Activated naive CD8-positive, alpha-beta T cell treated with anti-CD3 and anti-CD28 coated beads, Interleukin-2, amount 50 U/mL, for 24 hours (primary cell): ENCODE results near the gene SLC5A12.

ENCODE experiments used
- ATAC-seq: fragments of 150-1000 bp; cut with Tn5 transposase; one replicate; pipeline ENCODE4 v1.10.0; 2021
- DNase-seq: peaks from one replicate; pipeline ENCODE4 v3.0.0; 2021
- H3K27ac Mint-ChIP-seq: one replicate; pipeline ENCODE4 v1.8.0; 2021; ENCODE audit warnings: mild to moderate bottlenecking, mixed read lengths
- H3K27me3 Mint-ChIP-seq: one replicate; pipeline ENCODE4 v1.8.0; 2021; ENCODE audit warnings: mixed read lengths
- H3K36me3 Mint-ChIP-seq: one replicate; pipeline ENCODE4 v1.8.0; 2021; ENCODE audit warnings: low read depth, mixed read lengths
- H3K4me1 Mint-ChIP-seq: one replicate; pipeline ENCODE4 v1.8.0; 2021; ENCODE audit warnings: mixed read lengths
- H3K4me3 Mint-ChIP-seq: one replicate; pipeline ENCODE4 v1.8.0; 2021; ENCODE audit warnings: mild to moderate bottlenecking, moderate library complexity, mixed read lengths
- H3K9me3 Mint-ChIP-seq: one replicate; pipeline ENCODE4 v1.8.0; 2021; ENCODE audit warnings: mixed read lengths

SLC5A12 gene

GRCh38 chr11:26703411-26704191 is 18.3 kb downstream of the SLC5A12 start:
- DNase-seq, result no peak
- Mint-ChIP-seq H3K27ac (no peak overlapping the region), H3K9me3 (peaks cover 4% of the 10 kb centered on the region), H3K27me3 (no peaks in the 10 kb centered on the region), H3K4me1 (no peaks in the 10 kb centered on the region), H3K4me3 (no peak overlapping the region), H3K36me3 (no peaks in the 10 kb centered on the region)
- ATAC-seq, result no peak

DNA sequence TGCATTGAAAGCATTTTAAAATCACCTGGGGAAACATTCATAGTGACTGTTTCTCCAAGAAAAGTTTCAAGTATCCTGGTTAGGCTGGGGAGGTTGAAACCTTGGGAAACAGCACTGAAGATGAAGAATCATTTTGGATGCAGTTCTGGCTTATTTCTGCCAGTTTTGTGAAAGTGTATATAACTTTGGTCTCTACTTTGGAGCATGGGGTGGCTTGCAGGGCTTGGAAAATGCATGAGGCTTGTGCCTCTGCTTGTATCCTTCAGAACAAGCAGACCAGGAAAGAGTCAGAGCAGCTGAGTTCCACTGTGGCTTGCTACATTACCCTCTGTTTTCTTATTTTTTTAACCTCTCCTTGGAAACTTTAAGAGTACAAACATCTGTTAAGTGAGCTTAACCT is 19.5 kb downstream of the SLC5A12 start:
- Mint-ChIP-seq H3K27ac (no peak overlapping the region), H3K36me3 (no peaks in the 10 kb centered on the region), H3K4me1 (no peaks in the 10 kb centered on the region), H3K27me3 (no peaks in the 10 kb centered on the region), H3K9me3 (peaks cover 3% of the 10 kb centered on the region), H3K4me3 (no peak overlapping the region)
- DNase-seq, result no peak
- no peak for ATAC-seq

GRCh38 chr11:26700574-26701235 is 21.2 kb downstream of the SLC5A12 start:
- Mint-ChIP-seq H3K27me3 (no peaks in the 10 kb centered on the region), H3K4me3 (no peak overlapping the region), H3K27ac (no peak overlapping the region), H3K36me3 (no peaks in the 10 kb centered on the region), H3K4me1 (no peaks in the 10 kb centered on the region), H3K9me3 (no peaks in the 10 kb centered on the region)
- DNase-seq (no peak), ATAC-seq (no peak)

DNA sequence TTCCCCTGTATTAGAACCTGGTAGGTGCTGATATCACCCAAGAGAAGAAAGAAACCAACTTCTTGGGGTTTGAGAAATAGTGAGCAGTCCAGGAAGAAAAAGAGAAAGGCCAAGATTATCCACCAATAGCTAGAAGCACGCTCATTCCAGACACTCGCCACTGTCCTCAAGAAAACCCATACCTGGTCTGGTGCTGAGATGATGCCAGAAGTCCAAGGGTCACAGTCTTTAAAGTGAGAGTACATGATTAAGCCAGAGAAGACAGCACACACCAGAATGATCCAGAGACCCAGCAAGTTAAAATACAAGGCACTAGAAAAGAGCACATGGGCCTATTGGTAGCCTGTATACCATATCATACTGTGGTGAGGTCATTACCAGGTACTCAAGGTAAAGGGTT is 23.6 kb downstream of the SLC5A12 start:
- no peaks in the 10 kb centered on the region for H3K9me3 Mint-ChIP-seq
- no peak for ATAC-seq

GRCh38 chr11:26696330-26696729 is 25.5 kb downstream of the SLC5A12 start:
- no peak for ATAC-seq
- Mint-ChIP-seq H3K4me1 (no peaks in the 10 kb centered on the region), H3K4me3 (no peak overlapping the region), H3K36me3 (no peaks in the 10 kb centered on the region), H3K9me3 (no peaks in the 10 kb centered on the region), H3K27ac (no peak overlapping the region), H3K27me3 (no peaks in the 10 kb centered on the region)
- no peak for DNase-seq

More for the DNA sequence above, 23.6 kb downstream of the SLC5A12 start:
- no peak for DNase-seq
- Mint-ChIP-seq H3K27me3 (no peaks in the 10 kb centered on the region), H3K4me3 (no peak overlapping the region), H3K4me1 (no peaks in the 10 kb centered on the region), H3K27ac (no peak overlapping the region), H3K36me3 (no peaks in the 10 kb centered on the region)

GRCh38 chr11:26688701-26689100 is 33.2 kb downstream of the SLC5A12 start:
- Mint-ChIP-seq H3K4me1 (no peaks in the 10 kb centered on the region), H3K36me3 (no peaks in the 10 kb centered on the region), H3K27me3 (no peaks in the 10 kb centered on the region), H3K4me3 (no peak overlapping the region), H3K27ac (no peak overlapping the region), H3K9me3 (no peaks in the 10 kb centered on the region)
- ATAC-seq (no peak), DNase-seq (no peak)

DNA sequence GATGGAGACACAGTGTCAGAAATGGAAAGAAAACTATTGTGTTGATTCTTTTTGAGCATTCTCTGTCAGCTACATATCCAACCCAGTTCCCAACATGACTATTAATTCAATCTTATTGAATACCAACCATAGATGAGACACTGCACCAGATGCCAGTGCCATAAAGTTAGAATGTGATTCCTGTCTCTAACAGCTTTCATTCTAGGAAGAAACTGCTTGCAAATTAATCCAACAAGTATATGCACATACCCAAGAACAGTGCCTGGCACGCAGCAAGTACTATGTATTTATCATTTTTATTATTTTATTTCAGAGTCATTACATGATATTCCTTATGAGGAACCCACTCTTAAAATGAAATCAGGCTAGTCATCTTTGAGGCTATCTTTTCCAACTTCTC is 34.5 kb downstream of the SLC5A12 start:
- Mint-ChIP-seq H3K4me1 (no peaks in the 10 kb centered on the region), H3K9me3 (no peaks in the 10 kb centered on the region), H3K27ac (no peak overlapping the region), H3K4me3 (no peak overlapping the region), H3K36me3 (no peaks in the 10 kb centered on the region), H3K27me3 (no peaks in the 10 kb centered on the region)
- ATAC-seq (no peak), DNase-seq (no peak)

DNA sequence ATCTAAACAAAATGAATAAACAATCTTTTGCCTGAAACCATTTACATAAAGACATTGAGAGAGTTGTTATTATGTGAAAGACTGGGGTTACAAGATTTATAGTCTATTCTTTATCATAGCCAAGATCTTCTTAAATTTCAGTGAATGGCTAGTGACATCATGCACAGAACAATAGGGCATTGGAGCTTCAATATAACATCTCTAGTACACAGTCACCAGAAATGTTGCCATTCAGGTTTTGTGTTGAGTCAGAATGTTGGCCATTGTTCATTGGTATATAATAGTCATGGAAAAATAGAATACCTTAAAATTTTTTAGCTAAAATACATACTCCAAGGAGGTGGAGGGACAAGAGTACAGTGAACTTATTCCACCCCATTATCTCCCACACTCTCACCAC is 44.3 kb downstream of the SLC5A12 start:
- H3K9me3 Mint-ChIP-seq, result peaks cover 4% of the 10 kb centered on the region
- DNase-seq (no peak), ATAC-seq (no peak)
- H3K4me3 Mint-ChIP-seq, result no peak overlapping the region
- H3K27ac Mint-ChIP-seq, result no peak overlapping the region
- H3K27me3 Mint-ChIP-seq, result no peaks in the 10 kb centered on the region
- no peaks in the 10 kb centered on the region for H3K4me1 Mint-ChIP-seq
- H3K36me3 Mint-ChIP-seq, result no peaks in the 10 kb centered on the region

GRCh38 chr11:26676641-26677040 is 45.2 kb downstream of the SLC5A12 start:
- no peak overlapping the region for H3K4me3 Mint-ChIP-seq
- peaks cover 4% of the 10 kb centered on the region for H3K9me3 Mint-ChIP-seq
- no peaks in the 10 kb centered on the region for H3K36me3 Mint-ChIP-seq
- ATAC-seq, result no peak
- no peak for DNase-seq
- H3K27me3 Mint-ChIP-seq, result no peaks in the 10 kb centered on the region
- no peaks in the 10 kb centered on the region for H3K4me1 Mint-ChIP-seq
- H3K27ac Mint-ChIP-seq, result no peak overlapping the region

GRCh38 chr11:26675233-26675928 is 46.5 kb downstream of the SLC5A12 start:
- ATAC-seq (no peak), DNase-seq (no peak)
- Mint-ChIP-seq H3K27ac (no peak overlapping the region), H3K4me3 (no peak overlapping the region), H3K36me3 (no peaks in the 10 kb centered on the region), H3K9me3 (peaks cover 4% of the 10 kb centered on the region), H3K4me1 (no peaks in the 10 kb centered on the region), H3K27me3 (no peaks in the 10 kb centered on the region)

DNA sequence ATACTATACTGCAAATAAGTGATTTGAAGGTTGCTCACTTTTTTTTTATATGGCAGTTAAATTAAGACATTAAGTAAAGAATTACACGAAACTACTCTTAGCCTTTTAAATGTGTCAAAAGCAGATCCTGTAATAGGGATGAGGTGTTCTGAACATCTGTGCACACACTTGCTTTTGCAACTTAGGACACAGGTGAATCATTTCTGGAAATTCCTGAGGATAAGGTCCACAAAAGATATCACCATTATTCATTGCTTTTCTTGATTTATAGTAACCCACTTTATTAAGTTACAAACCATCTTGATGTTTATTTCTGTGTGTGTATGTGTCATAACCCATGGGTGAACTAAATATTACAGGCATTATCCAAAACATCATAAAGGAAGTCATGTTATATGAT is 55.9 kb downstream of the SLC5A12 start:
- no peak overlapping the region for H3K27ac Mint-ChIP-seq
- H3K9me3 Mint-ChIP-seq, result no peaks in the 10 kb centered on the region
- no peaks in the 10 kb centered on the region for H3K36me3 Mint-ChIP-seq
- no peaks in the 10 kb centered on the region for H3K27me3 Mint-ChIP-seq
- DNase-seq (no peak), ATAC-seq (no peak)
- no peak overlapping the region for H3K4me3 Mint-ChIP-seq
- H3K4me1 Mint-ChIP-seq, result no peaks in the 10 kb centered on the region

- Mint-ChIP-seq H3K36me3 (no peaks in the 10 kb centered on the region), H3K4me1 (no peaks in the 10 kb centered on the region), H3K27ac (no peak overlapping the region), H3K4me3 (no peak overlapping the region), H3K27me3 (no peaks in the 10 kb centered on the region), H3K9me3 (no peaks in the 10 kb centered on the region)
- DNase-seq, result no peak
- ATAC-seq, result no peak
Measured at GRCh38 chr11:26665036-26665435, 56.8 kb downstream of the SLC5A12 start.

DNA sequence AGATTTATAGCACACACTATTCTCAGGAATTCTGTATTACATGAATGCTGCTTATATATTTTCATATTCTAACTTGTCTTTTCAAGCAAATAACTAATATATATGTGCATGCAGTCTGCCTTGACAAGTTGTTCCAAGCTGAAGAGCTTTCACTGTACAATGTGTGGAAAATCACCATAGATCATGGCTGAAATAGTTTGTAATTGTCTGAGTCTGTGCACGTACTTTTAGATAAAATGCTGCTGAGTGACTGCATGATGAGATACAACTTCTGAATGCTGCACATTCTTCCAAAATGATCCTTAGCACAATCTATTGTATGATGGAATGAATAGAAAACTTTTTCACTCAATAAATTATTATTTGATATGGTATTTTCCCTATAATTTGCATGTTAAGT is 58.9 kb downstream of the SLC5A12 start:
- no peak overlapping the region for H3K4me3 Mint-ChIP-seq
- H3K9me3 Mint-ChIP-seq, result no peaks in the 10 kb centered on the region
- no peaks in the 10 kb centered on the region for H3K36me3 Mint-ChIP-seq
- no peak overlapping the region for H3K27ac Mint-ChIP-seq
- ATAC-seq, result no peak
- no peaks in the 10 kb centered on the region for H3K27me3 Mint-ChIP-seq
- no peak for DNase-seq
- H3K4me1 Mint-ChIP-seq, result no peaks in the 10 kb centered on the region

GRCh38 chr11:26655287-26655686 is 66.6 kb downstream of the SLC5A12 start:
- Mint-ChIP-seq H3K27me3 (no peaks in the 10 kb centered on the region), H3K9me3 (no peaks in the 10 kb centered on the region), H3K27ac (no peak overlapping the region), H3K4me3 (no peak overlapping the region), H3K36me3 (no peaks in the 10 kb centered on the region), H3K4me1 (no peaks in the 10 kb centered on the region)
- ATAC-seq, result no peak
- DNase-seq, result no peak

DNA sequence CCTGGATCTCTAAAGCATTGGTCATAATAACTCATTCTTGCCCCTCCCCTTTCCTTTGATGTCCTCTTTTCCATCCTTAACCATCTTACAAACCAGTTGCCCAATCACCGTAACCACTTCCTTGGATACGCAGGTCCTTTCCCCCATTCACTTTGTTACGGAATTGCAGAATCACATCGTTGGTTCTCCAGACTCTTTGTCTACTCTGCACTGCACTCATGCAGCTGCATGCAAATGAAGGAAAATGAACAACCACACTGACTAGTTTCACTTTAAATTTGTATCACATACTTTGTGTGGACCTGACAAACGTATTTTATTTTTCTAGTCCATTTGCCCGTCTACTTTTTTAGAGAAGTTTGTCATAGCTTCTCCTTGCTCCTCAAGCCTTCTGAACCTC is 69.9 kb downstream of the SLC5A12 start:
- Mint-ChIP-seq H3K36me3 (no peaks in the 10 kb centered on the region), H3K27ac (no peak overlapping the region), H3K27me3 (no peaks in the 10 kb centered on the region), H3K4me3 (no peak overlapping the region), H3K4me1 (no peaks in the 10 kb centered on the region), H3K9me3 (peaks cover 4% of the 10 kb centered on the region)
- no peak for DNase-seq
- ATAC-seq, result no peak
